Activated CD4-positive, alpha-beta T cell treated with anti-CD3 and anti-CD28 coated beads, Interleukin-2, Interleukin-4, amounts not matched to agents 100 ng/mL and 50 ng/mL, durations not matched to agents 16 hours and 8 hours (primary cell): ENCODE data around the gene CDH5.

Source experiments
- DNase-seq: peaks from one replicate; pipeline ENCODE4 v3.0.0-alpha.2; 2020; ENCODE audit warnings: low spot score

Gene CDH5

GRCh38 chr16:66391726-66392670 lies 25.5 kb downstream of the CDH5 start:
- no peak for DNase-seq

GRCh38 chr16:66395806-66396555 lies 29.5 kb downstream of the CDH5 start:
- DNase-seq, result no peak

DNA sequence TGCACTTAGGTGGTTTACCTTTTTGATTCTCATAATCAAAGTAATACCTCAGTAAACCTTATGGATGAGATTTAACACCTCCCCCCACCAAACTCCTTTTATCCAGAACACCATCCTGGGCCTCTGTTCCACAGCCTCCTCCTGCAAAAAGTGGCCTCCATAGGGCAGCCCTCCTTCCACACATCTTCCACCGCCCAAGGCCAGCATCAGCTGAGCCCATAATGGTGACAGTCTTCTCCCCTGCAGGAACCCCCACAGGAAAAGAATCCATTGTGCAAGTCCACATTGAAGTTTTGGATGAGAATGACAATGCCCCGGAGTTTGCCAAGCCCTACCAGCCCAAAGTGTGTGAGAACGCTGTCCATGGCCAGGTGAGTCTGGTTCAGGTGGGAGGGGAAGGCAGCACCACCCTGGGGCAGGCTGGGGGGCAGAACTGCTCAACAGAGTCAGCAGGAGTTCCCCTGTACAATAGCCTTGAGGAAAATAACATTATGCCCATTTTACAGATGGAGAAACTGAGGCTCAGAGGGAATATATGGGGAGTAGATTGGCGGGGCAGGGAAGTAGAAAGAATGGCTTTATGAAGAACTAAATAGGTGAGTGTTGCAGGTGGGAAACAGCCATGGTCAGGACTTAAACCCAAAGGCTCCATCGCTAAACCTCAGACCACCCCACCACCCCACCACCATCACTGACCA lies 31.4 kb downstream of the CDH5 start:
- DNase-seq, result no peak

DNA sequence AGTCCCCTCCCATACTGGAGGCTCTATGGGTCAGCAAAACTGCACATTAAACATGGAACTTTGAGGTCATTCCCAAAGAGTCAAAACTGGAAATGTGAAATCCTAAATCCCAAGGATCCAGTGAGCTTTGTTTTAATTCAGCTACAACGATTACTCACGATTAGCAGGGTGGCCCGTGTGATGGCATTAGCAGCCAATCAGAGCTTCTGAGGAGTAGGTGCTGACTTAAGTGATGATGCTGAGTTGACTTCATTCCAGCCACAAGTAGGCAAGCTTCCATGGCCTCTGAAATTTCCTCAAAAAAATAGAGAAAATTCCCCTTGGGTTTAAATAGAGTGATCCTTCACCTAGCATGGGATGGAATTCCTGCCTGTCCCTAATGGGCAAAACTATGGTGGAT lies 32.5 kb downstream of the CDH5 start:
- DNase-seq, result no peak

- DNase-seq, result no peak
These were observed 33.4 kb downstream of the CDH5 start for GRCh38 chr16:66399930-66400329.

- no peak for DNase-seq
These were observed 34.3 kb downstream of the CDH5 start for GRCh38 chr16:66400503-66401380.

- DNase-seq, result no peak
These were observed 35.1 kb downstream of the CDH5 start for GRCh38 chr16:66401610-66402009.

DNA sequence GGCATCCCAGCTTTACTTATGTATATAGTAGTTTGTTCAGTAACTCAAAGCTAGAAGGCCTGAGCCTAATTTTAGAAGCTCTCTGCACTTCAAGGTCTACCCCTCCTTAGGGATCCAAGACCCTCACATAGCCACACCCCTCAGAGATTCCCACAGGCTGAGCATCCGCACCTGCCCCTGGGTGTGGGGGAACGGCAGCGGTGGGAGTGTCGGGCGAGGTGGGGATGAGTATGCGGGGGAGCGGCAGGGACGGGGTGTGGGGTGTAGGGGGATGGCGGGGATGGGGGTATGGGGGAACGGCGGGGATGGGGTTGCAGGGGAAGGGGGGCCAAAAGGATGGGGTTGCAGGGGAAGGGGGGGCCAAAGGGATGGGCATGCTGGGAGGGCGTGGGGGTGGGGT lies 35.7 kb downstream of the CDH5 start:
- no peak for DNase-seq

DNA sequence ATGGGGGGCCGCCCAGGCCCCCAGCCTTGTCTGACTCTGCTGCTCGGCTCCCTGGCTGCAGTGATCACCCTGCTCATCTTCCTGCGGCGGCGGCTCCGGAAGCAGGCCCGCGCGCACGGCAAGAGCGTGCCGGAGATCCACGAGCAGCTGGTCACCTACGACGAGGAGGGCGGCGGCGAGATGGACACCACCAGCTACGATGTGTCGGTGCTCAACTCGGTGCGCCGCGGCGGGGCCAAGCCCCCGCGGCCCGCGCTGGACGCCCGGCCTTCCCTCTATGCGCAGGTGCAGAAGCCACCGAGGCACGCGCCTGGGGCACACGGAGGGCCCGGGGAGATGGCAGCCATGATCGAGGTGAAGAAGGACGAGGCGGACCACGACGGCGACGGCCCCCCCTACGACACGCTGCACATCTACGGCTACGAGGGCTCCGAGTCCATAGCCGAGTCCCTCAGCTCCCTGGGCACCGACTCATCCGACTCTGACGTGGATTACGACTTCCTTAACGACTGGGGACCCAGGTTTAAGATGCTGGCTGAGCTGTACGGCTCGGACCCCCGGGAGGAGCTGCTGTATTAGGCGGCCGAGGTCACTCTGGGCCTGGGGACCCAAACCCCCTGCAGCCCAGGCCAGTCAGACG lies 36.2 kb downstream of the CDH5 start:
- DNase-seq, result no peak

DNA sequence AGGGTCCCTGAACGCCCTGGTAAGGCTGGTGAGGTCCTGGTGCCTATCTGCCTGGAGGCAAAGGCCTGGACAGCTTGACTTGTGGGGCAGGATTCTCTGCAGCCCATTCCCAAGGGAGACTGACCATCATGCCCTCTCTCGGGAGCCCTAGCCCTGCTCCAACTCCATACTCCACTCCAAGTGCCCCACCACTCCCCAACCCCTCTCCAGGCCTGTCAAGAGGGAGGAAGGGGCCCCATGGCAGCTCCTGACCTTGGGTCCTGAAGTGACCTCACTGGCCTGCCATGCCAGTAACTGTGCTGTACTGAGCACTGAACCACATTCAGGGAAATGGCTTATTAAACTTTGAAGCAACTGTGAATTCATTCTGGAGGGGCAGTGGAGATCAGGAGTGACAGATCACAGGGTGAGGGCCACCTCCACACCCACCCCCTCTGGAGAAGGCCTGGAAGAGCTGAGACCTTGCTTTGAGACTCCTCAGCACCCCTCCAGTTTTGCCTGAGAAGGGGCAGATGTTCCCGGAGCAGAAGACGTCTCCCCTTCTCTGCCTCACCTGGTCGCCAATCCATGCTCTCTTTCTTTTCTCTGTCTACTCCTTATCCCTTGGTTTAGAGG lies 37.1 kb downstream of the CDH5 start:
- DNase-seq, result no peak

- DNase-seq, result no peak
These were observed 38.7 kb downstream of the CDH5 start for GRCh38 chr16:66405057-66405783.

- DNase-seq, result peak; percentile 85
These were observed 40.2 kb downstream of the CDH5 start for GRCh38 chr16:66406534-66407221.

- DNase-seq, result peak; percentile 52
These were observed 41.9 kb downstream of the CDH5 start for GRCh38 chr16:66408163-66409048.

GRCh38 chr16:66409156-66409555 lies 42.7 kb downstream of the CDH5 start:
- DNase-seq, result no peak

GRCh38 chr16:66412182-66412581 lies 45.7 kb downstream of the CDH5 start:
- DNase-seq, result no peak

GRCh38 chr16:66414891-66415290 lies 48.4 kb downstream of the CDH5 start:
- no peak for DNase-seq

GRCh38 chr16:66416136-66416535 lies 49.6 kb downstream of the CDH5 start:
- DNase-seq, result no peak
